Islet of Langerhans (tissue), 1 donor: ENCODE data around the gene CCDC121.

Experiments used
- FAIRE-seq: peaks from one replicate; lab custom pipeline; 2011; peaks lifted over from hg19 to GRCh38; lab: Jason Lieb, UNC

CCDC121 gene

GRCh38 chr2:27628767-27629709 lies at the start of gene CCDC121, which contains the start of gene GPN1:
Gene CCDC121, minus strand, starts transcription at chr2:27629012. Its CDS starts 1,213 bp downstream, at chr2:27627799.
Gene GPN1, plus strand, starts transcription at chr2:27629050. Its CDS starts 9 bp downstream, at chr2:27629059.
- no peak for FAIRE-seq

GRCh38 chr2:27672723-27673486 lies 44.1 kb upstream of the CCDC121 start:
- FAIRE-seq, result no peak

GRCh38 chr2:27671235-27671634 lies 42.4 kb upstream of the CCDC121 start:
- no peak for FAIRE-seq

- no peak for FAIRE-seq
Measured at GRCh38 chr2:27667446-27667845, 38.6 kb upstream of the CCDC121 start.

- no peak for FAIRE-seq
Measured at GRCh38 chr2:27664622-27665363, 36.0 kb upstream of the CCDC121 start.

GRCh38 chr2:27664154-27664574 lies 35.4 kb upstream of the CCDC121 start:
- FAIRE-seq, result no peak

GRCh38 chr2:27663285-27664153 lies 34.7 kb upstream of the CCDC121 start, which contains the start of the genes SLC4A1AP and SUPT7L:
Gene SLC4A1AP, plus strand, starts transcription at chr2:27663889. Its CDS starts 26 bp downstream, at chr2:27663915.
Gene SUPT7L, minus strand, starts transcription at chr2:27663614. Its CDS starts 1,422 bp downstream, at chr2:27662192.
- FAIRE-seq, result peak; percentile 95

GRCh38 chr2:27661371-27661770 lies 32.6 kb upstream of the CCDC121 start:
- FAIRE-seq, result no peak

GRCh38 chr2:27655155-27655951 lies 26.5 kb upstream of the CCDC121 start:
- no peak for FAIRE-seq

GRCh38 chr2:27653397-27653796 lies 24.6 kb upstream of the CCDC121 start:
- no peak for FAIRE-seq

- no peak for FAIRE-seq
Measured at GRCh38 chr2:27652790-27653189, 24.0 kb upstream of the CCDC121 start.

- FAIRE-seq, result no peak
Measured at GRCh38 chr2:27652341-27652740, 23.5 kb upstream of the CCDC121 start.

- FAIRE-seq, result no peak
Measured at GRCh38 chr2:27651056-27651455, 22.2 kb upstream of the CCDC121 start.

GRCh38 chr2:27647737-27648136 lies 18.9 kb upstream of the CCDC121 start:
- FAIRE-seq, result no peak

GRCh38 chr2:27647289-27647688 lies 18.5 kb upstream of the CCDC121 start:
- FAIRE-seq, result no peak

- FAIRE-seq, result no peak
Measured at GRCh38 chr2:27645197-27645596, 16.4 kb upstream of the CCDC121 start.

GRCh38 chr2:27640722-27641245 lies 12.0 kb upstream of the CCDC121 start:
- no peak for FAIRE-seq

- FAIRE-seq, result no peak
Measured at GRCh38 chr2:27638709-27639108, 9.9 kb upstream of the CCDC121 start.

GRCh38 chr2:27638037-27638637 lies 9.3 kb upstream of the CCDC121 start:
- no peak for FAIRE-seq

GRCh38 chr2:27636766-27637165 lies 8.0 kb upstream of the CCDC121 start:
- no peak for FAIRE-seq
